CD4-positive, alpha-beta T cell (primary cell): ENCODE measurements around the gene HNRNPU. TPM values are rescaled to one million over a fixed set of nuclear protein-coding genes. Genes with fewer than 3 reads are reported as not detected.
A peak's percentile ranks its signal among the peaks of the same experiment; 100 is the strongest.

Experiments used
- ATAC-seq: fragments of 200-7000 bp; cut with Tn5 transposase; one replicate; pipeline ENCODE4 v1.10.0; 2022; ENCODE audit warnings: mild to moderate bottlenecking; ENCODE audit not compliant: poor library complexity
- CTCF ChIA-PET: fragments of 350-600 bp; sonication (Branson Sonifier 250); formaldehyde crosslinking; loops from one replicate; lab custom pipeline; 2021; ENCODE audit warnings: antibody characterized with exemption, inconsistent platforms; lab: Charles Lee
- POLR2A ChIA-PET: fragments of 350-600 bp; sonication (Branson Sonifier 250); formaldehyde crosslinking; loops from one replicate; lab custom pipeline; 2021; ENCODE audit warnings: antibody characterized with exemption, inconsistent platforms; lab: Charles Lee
- DNase-seq, 14 experiments: peaks; one replicate each; pipeline ENCODE4 v3.0.0-alpha.2; 2013 to 2020; ENCODE audit warnings: mixed read lengths in 2 of 14
- H3K27ac ChIP-seq, 2 donors: one replicate each; pipeline versions ENCODE4 v1.5.1 to v1.7.0; 2013; ENCODE audit warnings: low read length in 2 of 2, low read depth in 1 of 2, mild to moderate bottlenecking in 1 of 2
- H3K27me3 ChIP-seq, 2 experiments: 1 replicate in 1 of 2; 2 replicates in 1 of 2; pipeline versions ENCODE4 v1.6.1 to v1.7.0; 2013; ENCODE audit warnings: low read length in 2 of 2, control low read depth in 1 of 2, mild to moderate bottlenecking in 1 of 2, moderate library complexity in 1 of 2; ENCODE audit not compliant: insufficient read depth in 2 of 2, control insufficient read depth in 1 of 2
- H3K36me3 ChIP-seq: one replicate; pipeline ENCODE4 v1.6.1; 2013; ENCODE audit warnings: low read length, control low read depth; ENCODE audit not compliant: insufficient read depth
- H3K4me1 ChIP-seq: one replicate; pipeline ENCODE4 v1.6.1; 2013; ENCODE audit warnings: low read length, control low read depth; ENCODE audit not compliant: insufficient read depth
- H3K4me3 ChIP-seq: one replicate; pipeline ENCODE4 v1.5.1; 2013; ENCODE audit warnings: mild to moderate bottlenecking, low read length, moderate library complexity
- H3K9me3 ChIP-seq, 2 experiments: 1 replicate in 1 of 2; 2 replicates in 1 of 2; pipeline versions ENCODE4 v1.6.1 to v1.7.0; 2013; ENCODE audit warnings: low read length in 2 of 2, mild to moderate bottlenecking in 2 of 2, control low read depth in 1 of 2, moderate library complexity in 1 of 2; ENCODE audit not compliant: control insufficient read depth in 1 of 2, insufficient read depth in 1 of 2
- H3K27ac Mint-ChIP-seq: one replicate; pipeline ENCODE4 v1.8.0; 2020; ENCODE audit warnings: mixed read lengths
- H3K27me3 Mint-ChIP-seq: one replicate; pipeline ENCODE4 v1.8.0; 2021; ENCODE audit warnings: mixed read lengths
- H3K36me3 Mint-ChIP-seq: one replicate; pipeline ENCODE4 v1.8.0; 2021; ENCODE audit warnings: low read depth, mixed read lengths
- H3K4me1 Mint-ChIP-seq: one replicate; pipeline ENCODE4 v1.8.0; 2021; ENCODE audit warnings: low read depth, mixed read lengths
- H3K4me3 Mint-ChIP-seq: one replicate; pipeline ENCODE4 v1.8.0; 2020; ENCODE audit warnings: mild to moderate bottlenecking, mixed read lengths
- H3K9me3 Mint-ChIP-seq: one replicate; pipeline ENCODE4 v1.8.0; 2020; ENCODE audit warnings: mixed read lengths
- intact Hi-C, 2 experiments: fragments of 100-400 bp; cut with DNase I in 1 of 2; cut with micrococcal nuclease in 1 of 2; formaldehyde crosslinking; loops; one replicate each; pipeline versions ENCODE4 v1.15.1 to v1.9.0; 2023 to 2025; cut with DNase I, micrococcal nuclease
- total RNA-seq, 174 experiments: library from RNA in 2 of 174; stranded (reverse) in 2 of 174; gene quantifications; one replicate each; pipeline ENCODE4 v1.2.3 and lab custom pipeline; 2021 to 2026
- TF ChIP-seq, protein P1 (sequence below): fragments of 200-600 bp; IDR thresholded peaks from one replicate; pipeline ENCODE4 v1.8.0; 2022; ENCODE audit warnings: antibody characterized with exemption, mild to moderate bottlenecking

The HNRNPU gene
- total RNA-seq, 2 experiments from 2014 or later = 415 TPM

DNA sequence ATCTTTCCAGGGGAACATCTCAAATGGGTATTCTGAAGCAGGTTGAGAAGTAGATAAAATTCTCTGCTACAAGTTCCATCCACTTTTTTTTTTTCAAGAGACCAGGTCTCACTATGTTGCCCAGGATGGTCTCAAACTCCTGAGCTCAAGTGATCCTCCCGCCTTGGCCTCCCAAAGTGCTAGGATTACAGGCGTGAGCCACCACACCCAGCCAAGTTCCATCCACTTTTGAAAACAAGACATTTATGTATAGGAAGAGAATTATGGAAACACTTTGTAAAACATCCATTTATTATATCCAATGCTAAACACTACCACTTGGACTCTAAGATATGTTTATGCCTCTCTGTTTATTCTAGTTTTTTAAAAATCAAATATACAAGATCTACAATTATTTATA is 13.4 kb downstream of the HNRNPU start:
- Histone ChIP-seq H3K4me3 (no peak overlapping the region), H3K27me3 (no peaks in the 10 kb centered on the region), H3K36me3 (peaks cover 80% of the 10 kb centered on the region), H3K27ac (no peak overlapping the region), H3K4me1 (peaks cover 11% of the 10 kb centered on the region), H3K9me3 (no peaks in the 10 kb centered on the region)
- peak overlapping the region; percentile 14 for H3K27ac Mint-ChIP-seq
- no peaks in the 10 kb centered on the region for H3K9me3 Mint-ChIP-seq
- DNase-seq = no peak
- TF ChIP-seq, protein P1, sequence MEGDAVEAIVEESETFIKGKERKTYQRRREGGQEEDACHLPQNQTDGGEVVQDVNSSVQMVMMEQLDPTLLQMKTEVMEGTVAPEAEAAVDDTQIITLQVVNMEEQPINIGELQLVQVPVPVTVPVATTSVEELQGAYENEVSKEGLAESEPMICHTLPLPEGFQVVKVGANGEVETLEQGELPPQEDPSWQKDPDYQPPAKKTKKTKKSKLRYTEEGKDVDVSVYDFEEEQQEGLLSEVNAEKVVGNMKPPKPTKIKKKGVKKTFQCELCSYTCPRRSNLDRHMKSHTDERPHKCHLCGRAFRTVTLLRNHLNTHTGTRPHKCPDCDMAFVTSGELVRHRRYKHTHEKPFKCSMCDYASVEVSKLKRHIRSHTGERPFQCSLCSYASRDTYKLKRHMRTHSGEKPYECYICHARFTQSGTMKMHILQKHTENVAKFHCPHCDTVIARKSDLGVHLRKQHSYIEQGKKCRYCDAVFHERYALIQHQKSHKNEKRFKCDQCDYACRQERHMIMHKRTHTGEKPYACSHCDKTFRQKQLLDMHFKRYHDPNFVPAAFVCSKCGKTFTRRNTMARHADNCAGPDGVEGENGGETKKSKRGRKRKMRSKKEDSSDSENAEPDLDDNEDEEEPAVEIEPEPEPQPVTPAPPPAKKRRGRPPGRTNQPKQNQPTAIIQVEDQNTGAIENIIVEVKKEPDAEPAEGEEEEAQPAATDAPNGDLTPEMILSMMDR = no peak
- no peaks in the 10 kb centered on the region for H3K27me3 Mint-ChIP-seq
- intact Hi-C loops = no loop called here
- POLR2A ChIA-PET = interaction anchor here (1.5 to 22.6 kb wide), 3 partner anchors 11 to 119 kb away, joined by 4 to 1262 read pairs (median 141); partner anchors contain the start of genes COX20 and HNRNPU
- ATAC-seq = no peak
- CTCF ChIA-PET = interaction anchor here (1.3 kb wide), 1 partner anchor 192 kb away, joined by 4 read pairs; no protein-coding TSS in a partner anchor
- H3K4me3 Mint-ChIP-seq = peak overlapping the region; percentile 26
- peaks cover 98% of the 10 kb centered on the region for H3K36me3 Mint-ChIP-seq
- peaks cover 91% of the 10 kb centered on the region for H3K4me1 Mint-ChIP-seq

DNA sequence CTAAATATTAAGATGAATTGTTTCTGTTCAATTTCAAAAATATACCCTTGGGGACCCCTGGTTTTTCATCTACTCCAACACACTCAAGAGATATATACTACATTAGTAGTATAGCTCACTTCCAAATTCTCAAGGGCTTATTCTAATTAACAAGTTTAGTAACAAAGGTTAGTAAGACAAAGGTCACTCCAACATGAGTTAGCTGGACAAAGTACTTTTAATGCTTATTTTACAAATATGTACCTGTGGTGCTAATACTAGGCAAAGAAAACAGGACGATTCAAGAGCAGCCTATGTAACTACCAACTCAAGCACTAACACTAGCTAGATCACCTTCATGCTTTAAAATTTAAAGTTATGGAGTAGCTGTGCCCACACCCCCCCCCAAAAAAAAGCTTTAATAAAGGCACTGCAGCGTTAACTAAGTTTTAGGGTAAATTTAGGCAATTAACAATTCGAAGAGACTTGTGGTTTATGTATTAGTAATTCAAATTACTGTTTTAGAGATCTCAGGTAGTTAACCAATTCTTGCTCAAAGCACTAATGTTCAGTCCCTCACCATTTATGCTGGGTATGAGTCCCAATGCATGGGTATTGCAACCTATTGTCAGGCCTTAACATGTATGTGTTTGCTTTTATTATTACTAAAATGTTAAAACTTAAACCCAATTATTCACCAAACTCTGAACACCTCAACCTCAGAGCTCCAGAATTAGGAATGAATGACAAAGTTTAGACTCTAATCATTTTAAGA is 14.1 kb downstream of the HNRNPU start:
- CTCF ChIA-PET = interaction anchor here (0.7 to 1.3 kb wide), 3 partner anchors 10 to 193 kb away, joined by 3 to 4 read pairs (median 3); no protein-coding TSS in a partner anchor
- no peaks in the 10 kb centered on the region for H3K9me3 Mint-ChIP-seq
- Histone ChIP-seq H3K27ac (no peak overlapping the region), H3K4me1 (peaks cover 6% of the 10 kb centered on the region), H3K9me3 (no peaks in the 10 kb centered on the region), H3K36me3 (peaks cover 80% of the 10 kb centered on the region), H3K4me3 (no peak overlapping the region), H3K27me3 (no peaks in the 10 kb centered on the region)
- intact Hi-C loops = no loop called here
- TF ChIP-seq, protein P1 = no peak
- peak overlapping the region; percentile 14 for H3K27ac Mint-ChIP-seq
- DNase-seq = no peak
- H3K36me3 Mint-ChIP-seq = peaks cover 98% of the 10 kb centered on the region
- H3K4me3 Mint-ChIP-seq = no peak overlapping the region
- POLR2A ChIA-PET = interaction anchor here (0.9 to 22.6 kb wide), 3 partner anchors 10 to 192 kb away, joined by 3 to 1262 read pairs (median 141); partner anchors contain the start of genes COX20 and HNRNPU
- H3K4me1 Mint-ChIP-seq = peaks cover 91% of the 10 kb centered on the region
- no peak for ATAC-seq
- no peaks in the 10 kb centered on the region for H3K27me3 Mint-ChIP-seq

GRCh38 chr1:244849189-244849866 is 15.0 kb downstream of the HNRNPU start:
- POLR2A ChIA-PET = interaction anchor here (0.9 to 22.6 kb wide), 3 partner anchors 9 to 193 kb away, joined by 3 to 1262 read pairs (median 141); partner anchors contain the start of genes COX20 and HNRNPU
- H3K36me3 Mint-ChIP-seq = peaks cover 98% of the 10 kb centered on the region

More at GRCh38 chr1:244849189-244849866, 15.0 kb downstream of the HNRNPU start:
- H3K27me3 Mint-ChIP-seq = no peaks in the 10 kb centered on the region
- peaks cover 89% of the 10 kb centered on the region for H3K4me1 Mint-ChIP-seq
- H3K4me1 ChIP-seq = peaks cover 2% of the 10 kb centered on the region
- H3K36me3 ChIP-seq = peaks cover 80% of the 10 kb centered on the region
- ATAC-seq = no peak
- no peak for DNase-seq
- TF ChIP-seq, protein P1 = no peak
- intact Hi-C loops = no loop called here
- peak overlapping the region; percentile 60 for H3K27ac Mint-ChIP-seq
- no peaks in the 10 kb centered on the region for H3K9me3 ChIP-seq
- CTCF ChIA-PET = interaction anchor here (0.9 to 1.3 kb wide), 3 partner anchors 9 to 194 kb away, joined by 3 to 4 read pairs (median 3); no protein-coding TSS in a partner anchor
- no peaks in the 10 kb centered on the region for H3K27me3 ChIP-seq
- no peak overlapping the region for H3K4me3 ChIP-seq
- H3K4me3 Mint-ChIP-seq = no peak overlapping the region
- H3K9me3 Mint-ChIP-seq = no peaks in the 10 kb centered on the region
- no peak overlapping the region for H3K27ac ChIP-seq
